Smooth muscle cell (in vitro differentiated cells): Measurements from ENCODE around the gene USP13. TPM values are rescaled to one million over a fixed set of nuclear protein-coding genes. Genes with fewer than 3 reads are reported as not detected.
A peak's percentile ranks its signal among the peaks of the same experiment; 100 is the strongest.

Source experiments
- DNase-seq: peaks from one replicate; lab custom pipeline; 2025; ENCODE audit not compliant: unreplicated experiment; lab: John Stamatoyannopoulos, UW
- H2AFZ ChIP-seq: fragments of 200-600 bp; sonication (generic); 2 replicates; pipeline ENCODE4 v1.6.0; 2016; ENCODE audit warnings: antibody characterized with exemption, low read depth, mild to moderate bottlenecking
- H3F3A ChIP-seq: fragments of 200-600 bp; sonication (generic); 2 replicates; pipeline ENCODE4 v1.6.0; 2017; ENCODE audit warnings: antibody characterized with exemption, low read depth
- H3K27ac ChIP-seq: fragments of 200-600 bp; sonication (generic); 2 replicates; pipeline ENCODE4 v1.5.1; 2016; ENCODE audit warnings: low read depth, mild to moderate bottlenecking
- H3K27me3 ChIP-seq: fragments of 200-600 bp; sonication (generic); 2 replicates; pipeline ENCODE4 v1.6.1; 2016; ENCODE audit warnings: low read depth, mild to moderate bottlenecking
- H3K36me3 ChIP-seq: fragments of 200-600 bp; sonication (generic); 2 replicates; pipeline ENCODE4 v1.5.1; 2016; ENCODE audit warnings: low read depth
- H3K4me1 ChIP-seq: fragments of 200-600 bp; sonication (generic); 2 replicates; pipeline ENCODE4 v1.5.1; 2016; ENCODE audit warnings: low read depth
- H3K4me2 ChIP-seq: fragments of 200-600 bp; sonication (generic); 2 replicates; pipeline ENCODE4 v1.6.0; 2016; ENCODE audit warnings: mild to moderate bottlenecking
- H3K4me3 ChIP-seq: fragments of 200-600 bp; sonication (generic); 2 replicates; pipeline ENCODE4 v1.5.1; 2016; ENCODE audit warnings: mild to moderate bottlenecking
- H3K79me2 ChIP-seq: fragments of 200-600 bp; sonication (generic); 2 replicates; pipeline ENCODE4 v1.6.0; 2016; ENCODE audit warnings: low read depth, mild to moderate bottlenecking
- H3K9ac ChIP-seq: fragments of 200-600 bp; sonication (generic); 2 replicates; pipeline ENCODE4 v1.6.0; 2016; ENCODE audit warnings: low read depth
- H3K9me3 ChIP-seq: fragments of 200-600 bp; sonication (generic); replicated peaks from 2 replicates; pipeline ENCODE4 v1.5.1; 2016; ENCODE audit warnings: low read depth
- H4K20me1 ChIP-seq: fragments of 200-600 bp; sonication (generic); 2 replicates; pipeline ENCODE4 v1.6.0; 2016; ENCODE audit warnings: low read depth
- WGBS: methylation state at CpG from one replicate; pipeline ENCODE4 v1.1.7; 2016; ENCODE audit warnings: low lambda C conversion rate; 5-methylcytosine and 5-hydroxymethylcytosine counted together
- polyA plus RNA-seq: library from polyadenylated mRNA; unstranded; fragments of >200 nt; fragmentation: Nextera tagmentation; extraction: Ambion mirVana; gene quantifications from 2 replicates; pipeline ENCODE4 v1.2.1, GENCODE V29; 2016
- total RNA-seq: library from RNA; depleted of rRNA; stranded (reverse); fragments of >200 nt; gene quantifications from 2 replicates; pipeline ENCODE4 v1.2.3, GENCODE V29; 2014
- TF ChIP-seq, protein P1 (sequence below): fragments of 200-600 bp; sonication (generic); IDR thresholded peaks from 2 replicates; pipeline ENCODE4 v1.5.1; 2017; ENCODE audit warnings: borderline replicate concordance, mild to moderate bottlenecking, antibody characterized with exemption; ENCODE audit not compliant: insufficient read depth, poor library complexity, severe bottlenecking

USP13 gene
- total and polyA plus RNA-seq, 2 experiments from 2014 or later = 2.0 to 3.2 TPM

- H3F3A ChIP-seq = no peaks in the 10 kb centered on the region
- no peak overlapping the region for H3K9ac ChIP-seq
- H3K27ac ChIP-seq = no peak overlapping the region
- no peak overlapping the region for H2AFZ ChIP-seq
- WGBS = 87% methylated on average over 3 of the region's 3 CpGs
- DNase-seq = no peak
- no peaks in the 10 kb centered on the region for H3K36me3 ChIP-seq
- TF ChIP-seq, protein P1, sequence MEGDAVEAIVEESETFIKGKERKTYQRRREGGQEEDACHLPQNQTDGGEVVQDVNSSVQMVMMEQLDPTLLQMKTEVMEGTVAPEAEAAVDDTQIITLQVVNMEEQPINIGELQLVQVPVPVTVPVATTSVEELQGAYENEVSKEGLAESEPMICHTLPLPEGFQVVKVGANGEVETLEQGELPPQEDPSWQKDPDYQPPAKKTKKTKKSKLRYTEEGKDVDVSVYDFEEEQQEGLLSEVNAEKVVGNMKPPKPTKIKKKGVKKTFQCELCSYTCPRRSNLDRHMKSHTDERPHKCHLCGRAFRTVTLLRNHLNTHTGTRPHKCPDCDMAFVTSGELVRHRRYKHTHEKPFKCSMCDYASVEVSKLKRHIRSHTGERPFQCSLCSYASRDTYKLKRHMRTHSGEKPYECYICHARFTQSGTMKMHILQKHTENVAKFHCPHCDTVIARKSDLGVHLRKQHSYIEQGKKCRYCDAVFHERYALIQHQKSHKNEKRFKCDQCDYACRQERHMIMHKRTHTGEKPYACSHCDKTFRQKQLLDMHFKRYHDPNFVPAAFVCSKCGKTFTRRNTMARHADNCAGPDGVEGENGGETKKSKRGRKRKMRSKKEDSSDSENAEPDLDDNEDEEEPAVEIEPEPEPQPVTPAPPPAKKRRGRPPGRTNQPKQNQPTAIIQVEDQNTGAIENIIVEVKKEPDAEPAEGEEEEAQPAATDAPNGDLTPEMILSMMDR = no peak
- H3K4me1 ChIP-seq = no peaks in the 10 kb centered on the region
- H3K4me2 ChIP-seq = no peak overlapping the region
- no peaks in the 10 kb centered on the region for H3K79me2 ChIP-seq
- H3K27me3 ChIP-seq = no peaks in the 10 kb centered on the region
- H4K20me1 ChIP-seq = no peaks in the 10 kb centered on the region
- no peak overlapping the region for H3K4me3 ChIP-seq
- H3K9me3 ChIP-seq = no peaks in the 10 kb centered on the region
Measured at GRCh38 chr3:179646177-179646576, 6.7 kb upstream of the USP13 start.

GRCh38 chr3:179651687-179652446 lies 973 bp upstream of the USP13 start:
- TF ChIP-seq, protein P1 = no peak
- Histone ChIP-seq H3K4me3 (peak overlapping the region; percentile 89), H2AFZ (peak overlapping the region; percentile 91), H3K4me1 (peaks cover 6% of the 10 kb centered on the region), H3K4me2 (peak overlapping the region; percentile 97), H3K36me3 (no peaks in the 10 kb centered on the region), H3K27me3 (no peaks in the 10 kb centered on the region), H3K27ac (no peak overlapping the region), H4K20me1 (no peaks in the 10 kb centered on the region), H3F3A (peaks cover 8% of the 10 kb centered on the region), H3K9ac (no peak overlapping the region), H3K79me2 (peaks cover 20% of the 10 kb centered on the region), H3K9me3 (no peaks in the 10 kb centered on the region)
- no peak for DNase-seq
- 54% methylated on average over 11 of the region's 11 CpGs for WGBS

- peak overlapping the region; percentile 28 for H3K9ac ChIP-seq
- under 1% methylated on average over 49 of the region's 77 CpGs for WGBS
- no peaks in the 10 kb centered on the region for H3K27me3 ChIP-seq
- H4K20me1 ChIP-seq = no peaks in the 10 kb centered on the region
- TF ChIP-seq, protein P1 = no peak
- peak overlapping the region; percentile 89 for H3K4me3 ChIP-seq
- peak overlapping the region; percentile 100 for H2AFZ ChIP-seq
- DNase-seq = peak; percentile 63
- H3F3A ChIP-seq = peaks cover 8% of the 10 kb centered on the region
- peaks cover 6% of the 10 kb centered on the region for H3K4me1 ChIP-seq
- peak overlapping the region; percentile 6 for H3K27ac ChIP-seq
- H3K79me2 ChIP-seq = peaks cover 24% of the 10 kb centered on the region
- no peaks in the 10 kb centered on the region for H3K36me3 ChIP-seq
- no peaks in the 10 kb centered on the region for H3K9me3 ChIP-seq
- H3K4me2 ChIP-seq = peak overlapping the region; percentile 97
Measured at GRCh38 chr3:179653096-179653797, 407 bp downstream of the USP13 start.
